Measurements from ENCODE around the gene CBR1.

DNA sequence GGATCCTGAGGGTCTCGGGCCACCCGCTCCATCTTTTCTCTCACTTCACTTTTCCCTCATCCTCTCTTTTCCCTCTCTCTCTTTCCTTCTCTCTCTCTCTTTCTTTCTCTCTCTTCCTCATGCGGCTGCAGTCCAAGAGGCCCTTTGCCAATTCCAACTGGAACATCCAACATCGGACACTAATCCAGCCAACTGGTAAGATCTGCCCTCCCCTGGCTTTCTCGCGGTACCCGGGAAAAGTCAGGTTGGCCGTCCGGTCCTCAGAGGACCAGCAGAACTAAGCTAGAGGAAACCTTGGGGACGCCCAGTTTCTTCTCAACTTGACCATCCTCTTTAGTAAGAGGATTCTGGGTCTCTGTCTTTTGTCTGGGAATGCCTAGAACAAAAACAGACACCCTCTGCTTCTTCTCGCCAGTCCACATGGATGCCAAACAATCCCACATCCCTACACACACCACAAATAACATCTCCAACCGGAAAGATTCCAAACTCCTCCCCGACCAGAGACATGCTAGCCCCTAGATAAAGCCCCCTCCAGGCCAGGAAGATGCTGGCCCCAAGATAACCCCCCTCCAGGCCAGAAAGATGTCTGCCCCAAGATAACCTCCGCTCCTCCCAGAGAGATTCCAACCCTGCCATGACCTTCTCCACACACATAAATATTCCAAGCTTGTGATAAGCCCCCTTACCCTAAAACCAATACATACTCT is 6.3 kb upstream of the CBR1 start:
- TF ChIP-seq CTCF (IDR thresholded peaks at IDR 0.05) (no peak), POLR2A (IDR thresholded peaks at IDR 0.05) (no peak)

Measured in adrenal gland (tissue), 5 donors.